ENCODE data around the gene OR2AG2.

DNA sequence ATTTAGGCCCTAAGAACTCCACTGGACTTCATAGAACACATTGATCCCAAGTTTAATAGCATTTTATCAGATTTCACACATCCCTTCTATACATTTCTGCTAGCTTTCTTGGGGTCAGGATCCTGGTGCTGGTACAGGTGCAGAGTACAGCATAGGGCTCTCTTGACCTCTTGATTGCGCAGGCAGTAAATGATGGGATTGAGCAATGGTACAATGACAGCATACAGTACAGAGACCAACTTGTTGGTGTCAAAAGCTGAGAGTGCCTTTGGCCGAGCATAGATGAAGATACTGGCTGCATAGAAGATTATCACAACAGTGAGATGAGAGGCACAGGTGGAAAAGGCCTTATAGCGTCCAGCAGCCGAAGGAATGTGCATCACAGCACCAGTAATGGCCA is 22.9 kb upstream of the OR2AG2 start:
- TF ChIP-seq ZNF584 (CRISPR knock-in tag; IDR thresholded peaks at IDR 0.05; ENCODE audit: low read depth) (no peak), FOXM1 (IDR thresholded peaks at IDR 0.05; ENCODE audit: low read depth) (no peak), FOXM1 (CRISPR knock-in tag; IDR thresholded peaks at IDR 0.05; ENCODE audit: low read depth) (no peak), ZBTB8A (IDR thresholded peaks at IDR 0.05; ENCODE audit: partially characterized antibody) (no peak)

Data from K562 (cell line).